Kidney epithelial cell (primary cell): ENCODE results near the gene MYO1D. TPM values are rescaled to one million over a fixed set of nuclear protein-coding genes. Genes with fewer than 3 reads are reported as not detected.
A peak's percentile ranks its signal among the peaks of the same experiment; 100 is the strongest.

ENCODE experiments used
- DNase-seq: peaks from one replicate; pipeline ENCODE4 v3.0.0-alpha.2; 2010; ENCODE audit warnings: low read depth
- H3K27me3 ChIP-seq: 2 replicates; pipeline ENCODE4 v1.6.0; 2011; ENCODE audit warnings: low read length; ENCODE audit not compliant: control insufficient read depth, insufficient read depth
- H3K36me3 ChIP-seq: 2 replicates; pipeline ENCODE4 v1.5.1; 2011; ENCODE audit warnings: low read length; ENCODE audit not compliant: control insufficient read depth, insufficient read depth
- H3K4me3 ChIP-seq: 2 replicates; pipeline ENCODE4 v1.5.1; 2011; ENCODE audit warnings: low read depth, mild to moderate bottlenecking, control low read depth, low read length
- total RNA-seq: library from RNA; depleted of rRNA; stranded (reverse); fragments of >200 nt; gene quantifications from 2 replicates; pipeline ENCODE4 v1.2.3, GENCODE V29; 2015
- TF ChIP-seq, protein P1 (sequence below): IDR thresholded peaks from 2 replicates; pipeline ENCODE4 v1.5.1; 2011; ENCODE audit warnings: mild to moderate bottlenecking, moderate library complexity, low read length, control low read depth, inconsistent platforms; ENCODE audit not compliant: insufficient read depth, poor library complexity, severe bottlenecking

Gene MYO1D
- total RNA-seq, 1 donor from 2014 or later: 95.5 TPM

DNA sequence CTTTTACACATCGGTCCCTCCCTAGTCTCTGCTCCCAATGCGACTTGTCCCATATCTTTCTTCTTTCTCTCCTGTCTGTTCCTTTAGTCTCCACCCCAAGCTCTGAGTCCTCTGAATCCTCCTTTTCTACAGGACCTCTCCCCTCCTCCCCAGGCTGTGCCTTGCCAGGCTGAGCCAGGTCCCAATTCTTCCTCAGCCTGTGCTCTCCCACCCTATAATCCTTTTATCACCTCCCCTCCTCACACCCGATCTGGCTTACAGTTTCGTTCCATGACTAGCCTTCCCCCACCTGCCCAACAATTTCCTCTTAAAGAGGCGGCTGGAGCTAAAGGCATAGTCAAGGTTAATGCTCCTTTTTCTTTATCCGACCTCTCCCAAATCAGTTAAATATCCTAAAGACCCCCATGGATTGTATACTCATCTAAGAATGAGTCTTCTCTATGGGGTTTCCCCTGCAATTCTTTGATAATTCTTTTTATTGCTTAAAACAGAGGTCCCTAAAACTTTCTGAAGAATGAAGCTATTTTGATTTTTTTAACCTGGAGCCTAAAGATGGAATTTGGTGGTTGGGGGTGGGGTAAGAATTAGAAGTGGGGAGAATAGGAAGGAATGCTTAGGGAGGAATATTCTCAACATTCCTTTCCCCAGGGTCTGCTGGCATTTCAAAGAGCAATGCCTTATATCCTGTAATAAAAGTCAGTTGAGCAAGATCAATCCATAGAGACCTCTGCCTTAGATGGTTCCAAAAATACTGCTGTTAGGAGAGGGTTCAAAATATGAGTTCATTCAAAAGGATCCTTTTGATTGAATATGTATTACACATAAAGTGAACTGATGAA lies 102.8 kb downstream of the MYO1D start:
- Histone ChIP-seq H3K36me3 (no peaks in the 10 kb centered on the region), H3K4me3 (no peak overlapping the region), H3K27me3 (no peaks in the 10 kb centered on the region)
- TF ChIP-seq, protein P1, sequence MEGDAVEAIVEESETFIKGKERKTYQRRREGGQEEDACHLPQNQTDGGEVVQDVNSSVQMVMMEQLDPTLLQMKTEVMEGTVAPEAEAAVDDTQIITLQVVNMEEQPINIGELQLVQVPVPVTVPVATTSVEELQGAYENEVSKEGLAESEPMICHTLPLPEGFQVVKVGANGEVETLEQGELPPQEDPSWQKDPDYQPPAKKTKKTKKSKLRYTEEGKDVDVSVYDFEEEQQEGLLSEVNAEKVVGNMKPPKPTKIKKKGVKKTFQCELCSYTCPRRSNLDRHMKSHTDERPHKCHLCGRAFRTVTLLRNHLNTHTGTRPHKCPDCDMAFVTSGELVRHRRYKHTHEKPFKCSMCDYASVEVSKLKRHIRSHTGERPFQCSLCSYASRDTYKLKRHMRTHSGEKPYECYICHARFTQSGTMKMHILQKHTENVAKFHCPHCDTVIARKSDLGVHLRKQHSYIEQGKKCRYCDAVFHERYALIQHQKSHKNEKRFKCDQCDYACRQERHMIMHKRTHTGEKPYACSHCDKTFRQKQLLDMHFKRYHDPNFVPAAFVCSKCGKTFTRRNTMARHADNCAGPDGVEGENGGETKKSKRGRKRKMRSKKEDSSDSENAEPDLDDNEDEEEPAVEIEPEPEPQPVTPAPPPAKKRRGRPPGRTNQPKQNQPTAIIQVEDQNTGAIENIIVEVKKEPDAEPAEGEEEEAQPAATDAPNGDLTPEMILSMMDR: no peak
- no peak for DNase-seq

DNA sequence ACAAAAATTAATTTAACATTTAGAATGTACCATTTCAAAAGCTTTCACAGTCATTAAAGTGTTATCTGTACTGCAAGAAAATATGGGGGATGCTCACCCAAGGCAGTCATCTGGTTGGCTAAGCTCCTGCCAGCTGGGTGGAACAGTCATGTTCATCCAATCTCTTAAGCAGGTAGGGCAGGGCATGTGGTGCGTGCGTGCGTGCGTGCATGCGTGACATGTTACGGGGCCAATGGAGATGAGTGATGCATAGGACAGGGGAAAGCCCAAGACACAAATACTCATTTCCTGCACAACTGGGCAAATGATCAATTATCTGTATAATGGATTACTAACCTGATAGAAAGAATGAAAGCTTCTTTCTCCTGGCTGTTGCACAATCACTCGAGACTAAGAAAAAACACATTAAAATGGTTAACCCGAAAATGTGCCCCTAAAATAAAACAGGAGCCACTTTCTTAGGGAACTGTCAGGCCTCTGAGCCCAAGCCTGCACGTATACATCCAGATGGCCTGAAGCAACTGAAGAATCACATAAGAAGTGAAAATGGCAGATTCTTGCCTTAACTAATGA lies 104.4 kb downstream of the MYO1D start:
- peak; percentile 59 for DNase-seq
- H3K4me3 ChIP-seq: no peak overlapping the region
- TF ChIP-seq, protein P1: no peak
- H3K27me3 ChIP-seq: no peaks in the 10 kb centered on the region
- H3K36me3 ChIP-seq: no peaks in the 10 kb centered on the region

DNA sequence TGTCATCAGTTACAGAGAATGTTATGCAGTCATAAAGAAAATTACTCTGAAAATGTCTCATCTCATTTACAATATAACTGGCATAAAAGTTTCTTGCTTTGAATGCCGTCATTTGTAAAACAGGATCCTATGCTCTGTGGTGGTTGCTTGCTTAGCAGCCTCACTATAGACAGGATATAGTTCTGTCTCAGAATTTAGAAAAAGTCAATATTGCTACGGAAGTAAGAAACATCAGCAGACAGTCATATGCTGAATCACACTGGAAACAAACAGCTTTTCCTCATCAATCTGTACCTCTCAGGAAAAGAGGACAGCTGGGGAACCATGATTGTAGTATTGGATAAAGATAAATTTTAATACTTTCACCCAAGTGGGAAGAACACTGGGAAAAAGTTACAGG lies 105.5 kb downstream of the MYO1D start:
- TF ChIP-seq, protein P1: no peak
- DNase-seq: no peak
- H3K4me3 ChIP-seq: no peak overlapping the region
- no peaks in the 10 kb centered on the region for H3K27me3 ChIP-seq
- no peaks in the 10 kb centered on the region for H3K36me3 ChIP-seq

DNA sequence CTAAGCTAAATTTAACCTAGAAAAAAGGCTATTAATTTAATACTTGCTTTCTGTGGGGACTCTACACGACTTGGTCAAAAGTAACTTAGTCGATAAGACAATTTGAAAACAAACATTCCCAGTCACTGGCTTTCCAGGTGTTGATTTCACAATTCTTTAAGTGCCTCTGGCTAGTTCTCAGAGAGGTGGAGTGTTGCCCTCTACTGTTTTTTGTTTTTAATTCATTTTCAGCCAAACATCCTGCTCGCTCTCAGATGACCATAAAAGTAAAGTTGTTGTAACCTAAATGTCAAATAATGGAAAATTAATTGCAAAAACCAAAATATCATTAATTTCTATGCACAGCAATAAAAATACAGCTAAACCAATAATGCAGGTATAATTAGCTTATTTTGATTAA lies 107.1 kb downstream of the MYO1D start:
- no peak overlapping the region for H3K4me3 ChIP-seq
- TF ChIP-seq, protein P1: no peak
- DNase-seq: no peak
- no peaks in the 10 kb centered on the region for H3K36me3 ChIP-seq
- H3K27me3 ChIP-seq: no peaks in the 10 kb centered on the region

DNA sequence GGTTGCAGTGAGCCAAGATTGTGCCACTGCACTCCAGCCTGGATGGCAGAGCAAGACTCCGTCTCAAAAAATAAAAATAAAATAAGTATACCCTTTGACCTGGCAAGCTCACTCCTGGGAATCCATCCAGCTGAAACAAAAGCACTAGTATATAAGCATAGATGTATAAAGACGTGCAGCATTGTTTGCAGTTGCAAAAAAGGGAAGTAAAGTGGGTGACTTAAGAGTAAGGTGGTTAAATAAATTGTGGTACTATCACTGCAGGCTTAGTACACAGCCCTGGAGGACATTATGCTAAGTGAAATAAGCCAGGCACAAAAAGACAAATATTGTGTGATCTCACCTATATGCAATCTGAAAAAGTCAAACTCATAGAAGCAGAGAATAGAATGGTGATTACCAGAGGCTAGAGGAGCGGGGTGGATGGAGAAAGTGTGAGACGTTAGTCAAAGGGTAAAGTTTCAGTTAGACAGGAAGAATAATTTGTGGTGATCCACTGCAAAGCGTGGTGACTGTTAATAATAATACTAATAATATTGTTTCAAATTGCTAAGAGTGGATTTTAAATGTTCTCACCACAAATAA lies 113.0 kb downstream of the MYO1D start:
- TF ChIP-seq, protein P1: no peak
- Histone ChIP-seq H3K4me3 (no peak overlapping the region), H3K27me3 (no peaks in the 10 kb centered on the region), H3K36me3 (no peaks in the 10 kb centered on the region)
- no peak for DNase-seq
